ENCODE measurements around the gene PPCS. TPM values are rescaled to one million over a fixed set of nuclear protein-coding genes. Genes with fewer than 3 reads are reported as not detected.

PPCS gene
- polyA plus RNA-seq, 1 donor from 2014 or later, result 85.1 TPM

DNA sequence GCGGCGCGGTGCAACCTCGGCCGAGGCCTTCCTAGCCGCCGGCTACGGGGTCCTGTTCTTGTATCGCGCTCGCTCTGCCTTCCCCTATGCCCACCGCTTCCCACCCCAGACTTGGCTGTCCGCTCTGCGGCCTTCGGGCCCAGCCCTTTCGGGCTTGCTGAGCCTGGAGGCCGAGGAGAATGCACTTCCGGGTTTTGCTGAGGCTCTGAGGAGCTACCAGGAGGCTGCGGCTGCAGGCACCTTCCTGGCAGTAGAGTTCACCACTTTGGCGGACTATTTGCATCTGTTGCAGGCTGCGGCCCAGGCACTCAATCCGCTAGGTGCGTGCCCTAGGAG lies 379 bp downstream of the PPCS start:
- peak overlapping the region; percentile 70 for H2AFZ ChIP-seq (ENCODE audit: low read depth, low read length)

DNA sequence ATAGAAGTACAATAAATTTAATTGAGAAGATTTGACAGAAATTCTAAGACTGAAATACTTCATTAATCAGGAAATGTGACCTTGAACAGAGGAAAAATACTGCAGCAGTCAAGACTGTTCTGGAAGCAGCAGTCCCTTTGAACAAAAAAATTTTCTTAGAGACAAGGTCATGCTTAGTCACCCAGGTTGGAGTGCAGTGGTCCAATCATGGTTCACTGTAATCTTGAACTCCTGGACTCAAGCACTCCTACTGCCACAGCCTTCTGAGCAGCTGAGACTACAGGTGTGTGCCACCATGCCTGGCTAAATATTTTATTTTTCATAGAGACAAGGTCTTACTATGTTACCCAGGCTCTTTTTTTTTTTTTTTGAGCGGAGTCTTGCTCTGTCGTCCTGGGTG lies 4.9 kb downstream of the PPCS start:
- Histone ChIP-seq H3K9me2 (ENCODE audit: insufficient read depth, low read length) (no peaks in the 10 kb centered on the region), H3K4me3 (ENCODE audit: low read length) (no peak overlapping the region), H2AFZ (ENCODE audit: low read depth, low read length) (no peak overlapping the region), H3K9me3 (ENCODE audit: low read length) (no peaks in the 10 kb centered on the region), H4K20me1 (ENCODE audit: insufficient read depth) (no peaks in the 10 kb centered on the region), H3K9ac (ENCODE audit: low read length) (no peak overlapping the region), H3K27me3 (ENCODE audit: insufficient read depth, low read depth, low read length) (no peaks in the 10 kb centered on the region), H3F3A (ENCODE audit: insufficient read depth, low read length, poor library complexity, severe bottlenecking) (no peaks in the 10 kb centered on the region), H3K4me2 (ENCODE audit: low read length) (no peak overlapping the region), H3K27ac (ENCODE audit: low read length) (no peak overlapping the region), H3K79me2 (replicated peaks; ENCODE audit: insufficient read depth, low read length) (peaks cover 27% of the 10 kb centered on the region), H3K36me3 (ENCODE audit: insufficient read depth, low read length) (no peaks in the 10 kb centered on the region)
- TF ChIP-seq, protein P1, sequence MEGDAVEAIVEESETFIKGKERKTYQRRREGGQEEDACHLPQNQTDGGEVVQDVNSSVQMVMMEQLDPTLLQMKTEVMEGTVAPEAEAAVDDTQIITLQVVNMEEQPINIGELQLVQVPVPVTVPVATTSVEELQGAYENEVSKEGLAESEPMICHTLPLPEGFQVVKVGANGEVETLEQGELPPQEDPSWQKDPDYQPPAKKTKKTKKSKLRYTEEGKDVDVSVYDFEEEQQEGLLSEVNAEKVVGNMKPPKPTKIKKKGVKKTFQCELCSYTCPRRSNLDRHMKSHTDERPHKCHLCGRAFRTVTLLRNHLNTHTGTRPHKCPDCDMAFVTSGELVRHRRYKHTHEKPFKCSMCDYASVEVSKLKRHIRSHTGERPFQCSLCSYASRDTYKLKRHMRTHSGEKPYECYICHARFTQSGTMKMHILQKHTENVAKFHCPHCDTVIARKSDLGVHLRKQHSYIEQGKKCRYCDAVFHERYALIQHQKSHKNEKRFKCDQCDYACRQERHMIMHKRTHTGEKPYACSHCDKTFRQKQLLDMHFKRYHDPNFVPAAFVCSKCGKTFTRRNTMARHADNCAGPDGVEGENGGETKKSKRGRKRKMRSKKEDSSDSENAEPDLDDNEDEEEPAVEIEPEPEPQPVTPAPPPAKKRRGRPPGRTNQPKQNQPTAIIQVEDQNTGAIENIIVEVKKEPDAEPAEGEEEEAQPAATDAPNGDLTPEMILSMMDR (IDR thresholded peaks at IDR 0.05; ENCODE audit: poor library complexity, severe bottlenecking), result no peak
- no peak for TF ChIP-seq TAF1 (IDR thresholded peaks at IDR 0.05; ENCODE audit: low read depth)

More for the DNA sequence above, 379 bp downstream of the PPCS start:
- H3K27ac ChIP-seq (ENCODE audit: low read length), result peak overlapping the region; percentile 76
- H3K9me2 ChIP-seq (ENCODE audit: insufficient read depth, low read length), result no peaks in the 10 kb centered on the region
- peak overlapping the region; percentile 62 for H3K4me2 ChIP-seq (ENCODE audit: low read length)
- H3K9me3 ChIP-seq (ENCODE audit: low read length), result no peaks in the 10 kb centered on the region
- TF ChIP-seq, protein P2, sequence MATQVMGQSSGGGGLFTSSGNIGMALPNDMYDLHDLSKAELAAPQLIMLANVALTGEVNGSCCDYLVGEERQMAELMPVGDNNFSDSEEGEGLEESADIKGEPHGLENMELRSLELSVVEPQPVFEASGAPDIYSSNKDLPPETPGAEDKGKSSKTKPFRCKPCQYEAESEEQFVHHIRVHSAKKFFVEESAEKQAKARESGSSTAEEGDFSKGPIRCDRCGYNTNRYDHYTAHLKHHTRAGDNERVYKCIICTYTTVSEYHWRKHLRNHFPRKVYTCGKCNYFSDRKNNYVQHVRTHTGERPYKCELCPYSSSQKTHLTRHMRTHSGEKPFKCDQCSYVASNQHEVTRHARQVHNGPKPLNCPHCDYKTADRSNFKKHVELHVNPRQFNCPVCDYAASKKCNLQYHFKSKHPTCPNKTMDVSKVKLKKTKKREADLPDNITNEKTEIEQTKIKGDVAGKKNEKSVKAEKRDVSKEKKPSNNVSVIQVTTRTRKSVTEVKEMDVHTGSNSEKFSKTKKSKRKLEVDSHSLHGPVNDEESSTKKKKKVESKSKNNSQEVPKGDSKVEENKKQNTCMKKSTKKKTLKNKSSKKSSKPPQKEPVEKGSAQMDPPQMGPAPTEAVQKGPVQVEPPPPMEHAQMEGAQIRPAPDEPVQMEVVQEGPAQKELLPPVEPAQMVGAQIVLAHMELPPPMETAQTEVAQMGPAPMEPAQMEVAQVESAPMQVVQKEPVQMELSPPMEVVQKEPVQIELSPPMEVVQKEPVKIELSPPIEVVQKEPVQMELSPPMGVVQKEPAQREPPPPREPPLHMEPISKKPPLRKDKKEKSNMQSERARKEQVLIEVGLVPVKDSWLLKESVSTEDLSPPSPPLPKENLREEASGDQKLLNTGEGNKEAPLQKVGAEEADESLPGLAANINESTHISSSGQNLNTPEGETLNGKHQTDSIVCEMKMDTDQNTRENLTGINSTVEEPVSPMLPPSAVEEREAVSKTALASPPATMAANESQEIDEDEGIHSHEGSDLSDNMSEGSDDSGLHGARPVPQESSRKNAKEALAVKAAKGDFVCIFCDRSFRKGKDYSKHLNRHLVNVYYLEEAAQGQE (IDR thresholded peaks at IDR 0.05; ENCODE audit: borderline replicate concordance), result no peak
- TF ChIP-seq, protein P1 (IDR thresholded peaks at IDR 0.05; ENCODE audit: poor library complexity, severe bottlenecking), result no peak
- no peak for TF ChIP-seq MXI1 (conservative IDR thresholded peaks at IDR 0.05; ENCODE audit: poor library complexity, severe bottlenecking)
- no peak for TF ChIP-seq SMC3 (conservative IDR thresholded peaks at IDR 0.05; ENCODE audit: poor library complexity)
- TF ChIP-seq TAF1 (IDR thresholded peaks at IDR 0.05; ENCODE audit: low read depth), result no peak
- TF ChIP-seq EZH2 (IDR thresholded peaks at IDR 0.05; ENCODE audit: borderline replicate concordance, insufficient read depth, low read length, poor library complexity, severe bottlenecking), result no peak
- TF ChIP-seq RAD21 (conservative IDR thresholded peaks at IDR 0.05), result no peak
- no peak for TF ChIP-seq POLR2AphosphoS5 (IDR thresholded peaks at IDR 0.05)
- no peak for TF ChIP-seq EP300 (conservative IDR thresholded peaks at IDR 0.05; ENCODE audit: poor library complexity, severe bottlenecking)
- peak overlapping the region; percentile 82 for H3K9ac ChIP-seq (ENCODE audit: low read length)
- peak overlapping the region; percentile 84 for H3K4me3 ChIP-seq (ENCODE audit: low read length)
- H3K79me2 ChIP-seq (replicated peaks; ENCODE audit: insufficient read depth, low read length), result peaks cover 4% of the 10 kb centered on the region
- H3F3A ChIP-seq (ENCODE audit: insufficient read depth, low read length, poor library complexity, severe bottlenecking), result no peaks in the 10 kb centered on the region
- H3K27me3 ChIP-seq (ENCODE audit: insufficient read depth, low read depth, low read length), result no peaks in the 10 kb centered on the region
- H4K20me1 ChIP-seq (ENCODE audit: insufficient read depth), result no peaks in the 10 kb centered on the region
- no peaks in the 10 kb centered on the region for H3K36me3 ChIP-seq (ENCODE audit: insufficient read depth, low read length)
